CD4-positive, alpha-beta T cell treated with Interleukin-15 for 4 hours (primary cell): ENCODE results near the gene RPS15A.
"Not testable (repeated sequence)": the region's sequence is repeated elsewhere in the genome, so short reads cannot be mapped to it uniquely, and the experiment has no call there.

Experiments used
- DNase-seq: peaks from one replicate; pipeline ENCODE4 v3.0.0-alpha.2; 2020; ENCODE audit warnings: low spot score

The RPS15A gene

DNA sequence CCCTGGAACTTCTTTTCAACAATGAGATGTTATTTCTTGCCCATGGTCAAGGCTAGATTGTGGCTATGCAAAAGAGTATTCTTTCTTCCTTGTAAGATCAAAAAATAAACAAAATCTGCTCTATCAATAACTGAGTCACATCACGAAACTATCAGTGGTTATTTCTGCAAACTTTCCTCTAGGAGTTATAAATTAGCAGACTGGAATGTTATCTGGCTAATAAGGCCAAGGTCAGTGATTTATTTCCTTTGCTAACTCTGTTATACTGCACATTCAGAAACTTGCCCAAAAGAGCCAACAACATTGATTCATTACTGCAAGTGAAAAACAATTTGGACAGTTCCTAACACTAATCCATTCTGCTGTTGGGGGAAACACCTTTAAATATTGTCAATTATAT, 6.2 kb upstream of the RPS15A start:
- DNase-seq, result no peak

DNA sequence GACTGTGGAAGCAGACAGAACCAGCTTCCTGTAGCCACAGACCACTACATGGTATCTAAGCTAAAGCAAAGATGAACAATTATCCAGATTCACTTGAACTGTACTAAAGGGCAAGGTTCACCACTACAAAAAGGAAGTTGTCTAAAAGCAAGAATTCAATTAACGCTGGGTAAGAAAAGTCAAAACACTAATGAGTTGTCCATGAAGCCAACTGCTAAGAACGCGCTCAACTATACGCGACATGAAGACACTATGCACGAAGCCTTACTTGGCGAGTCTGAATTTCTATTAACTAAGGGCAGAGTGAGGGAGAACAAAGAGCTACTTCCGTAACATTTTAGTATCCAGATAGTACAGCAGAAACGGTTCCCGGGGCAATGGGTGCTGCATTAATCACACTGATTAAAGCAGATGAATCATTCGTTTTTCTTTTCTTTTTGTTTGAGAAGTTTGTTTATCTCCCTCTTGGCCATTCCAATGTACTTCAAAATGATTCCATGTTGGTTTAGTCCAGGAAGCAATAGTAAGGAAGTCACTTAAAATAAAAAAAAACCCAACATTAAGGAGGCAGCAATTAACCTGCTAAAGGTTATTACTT, 2.8 kb upstream of the RPS15A start:
- no peak for DNase-seq

- no peak for DNase-seq
Observed at GRCh38 chr16:18789515-18789849, 652 bp downstream of the RPS15A start.

GRCh38 chr16:18788828-18789514, 1.2 kb downstream of the RPS15A start:
- DNase-seq, result no peak

GRCh38 chr16:18784917-18785623, 5.1 kb downstream of the RPS15A start:
- no peak for DNase-seq

GRCh38 chr16:18783430-18784341, 6.4 kb downstream of the RPS15A start:
- no peak for DNase-seq

GRCh38 chr16:18782697-18783429, 7.3 kb downstream of the RPS15A start:
- peak; percentile 23 for DNase-seq

- DNase-seq, result not testable (repeated sequence)
Observed at GRCh38 chr16:18781232-18781631, 8.9 kb downstream of the RPS15A start.

- DNase-seq, result not testable (repeated sequence)
Observed at GRCh38 chr16:18780460-18781026, 9.6 kb downstream of the RPS15A start.

- DNase-seq, result not testable (repeated sequence)
Observed at GRCh38 chr16:18777664-18778063, 12.5 kb downstream of the RPS15A start.

GRCh38 chr16:18776334-18776733, 13.8 kb downstream of the RPS15A start:
- not testable (repeated sequence) for DNase-seq

- DNase-seq, result not testable (repeated sequence)
Observed at GRCh38 chr16:18774651-18775050, 15.5 kb downstream of the RPS15A start.

DNA sequence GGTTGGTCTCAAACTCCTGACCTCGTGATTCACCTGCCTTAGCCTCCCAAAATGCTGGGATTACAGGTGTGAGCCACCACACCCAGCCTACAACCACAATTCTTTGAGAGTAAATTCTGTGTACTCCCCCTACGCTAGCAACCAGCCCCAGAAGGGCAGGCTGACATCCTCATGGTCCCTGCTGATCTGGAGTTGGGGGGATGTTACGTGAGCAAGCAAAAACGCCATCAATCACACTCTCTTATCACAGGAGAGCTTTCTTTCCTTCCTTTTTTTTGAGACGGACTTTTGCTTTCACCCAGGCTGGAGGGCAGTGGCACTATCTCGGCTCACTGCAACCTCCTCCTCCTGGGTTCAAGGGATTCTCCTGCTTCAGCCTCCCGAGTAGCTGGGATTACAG, 18.0 kb downstream of the RPS15A start:
- not testable (repeated sequence) for DNase-seq

DNA sequence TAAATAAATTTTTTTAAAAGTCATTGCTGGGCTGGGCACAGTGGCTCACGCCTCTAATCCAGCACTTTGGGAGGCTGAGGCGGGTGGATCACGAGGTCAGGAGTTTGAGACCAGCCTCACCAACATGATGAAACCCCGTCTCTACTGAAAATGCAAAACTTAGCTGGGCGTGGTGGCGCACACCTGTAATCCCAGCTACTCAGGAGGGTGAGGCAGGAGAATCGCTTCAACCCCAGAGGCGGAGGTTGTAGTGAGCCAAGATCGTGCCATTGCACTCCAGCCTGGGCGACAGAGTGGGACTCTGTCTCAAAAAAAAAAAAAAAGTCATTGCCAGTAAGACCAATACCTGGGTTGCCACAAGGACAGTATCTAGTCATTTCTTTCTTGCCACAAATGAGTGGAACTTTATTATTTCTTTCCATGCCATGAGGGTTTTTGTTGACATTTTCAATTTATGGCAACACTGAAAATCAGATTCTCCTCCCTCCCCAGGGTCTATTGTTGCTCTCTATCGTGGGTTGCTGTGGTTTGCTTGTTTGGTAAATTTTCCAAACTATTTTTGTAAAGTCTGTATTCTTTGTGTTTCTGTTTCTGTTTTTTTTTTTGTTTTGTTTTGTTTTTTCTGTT, 19.7 kb downstream of the RPS15A start:
- DNase-seq, result not testable (repeated sequence)

GRCh38 chr16:18767217-18767616, 22.9 kb downstream of the RPS15A start:
- peak; percentile 49 for DNase-seq

- not testable (repeated sequence) for DNase-seq
Observed at GRCh38 chr16:18762713-18763112, 27.4 kb downstream of the RPS15A start.

DNA sequence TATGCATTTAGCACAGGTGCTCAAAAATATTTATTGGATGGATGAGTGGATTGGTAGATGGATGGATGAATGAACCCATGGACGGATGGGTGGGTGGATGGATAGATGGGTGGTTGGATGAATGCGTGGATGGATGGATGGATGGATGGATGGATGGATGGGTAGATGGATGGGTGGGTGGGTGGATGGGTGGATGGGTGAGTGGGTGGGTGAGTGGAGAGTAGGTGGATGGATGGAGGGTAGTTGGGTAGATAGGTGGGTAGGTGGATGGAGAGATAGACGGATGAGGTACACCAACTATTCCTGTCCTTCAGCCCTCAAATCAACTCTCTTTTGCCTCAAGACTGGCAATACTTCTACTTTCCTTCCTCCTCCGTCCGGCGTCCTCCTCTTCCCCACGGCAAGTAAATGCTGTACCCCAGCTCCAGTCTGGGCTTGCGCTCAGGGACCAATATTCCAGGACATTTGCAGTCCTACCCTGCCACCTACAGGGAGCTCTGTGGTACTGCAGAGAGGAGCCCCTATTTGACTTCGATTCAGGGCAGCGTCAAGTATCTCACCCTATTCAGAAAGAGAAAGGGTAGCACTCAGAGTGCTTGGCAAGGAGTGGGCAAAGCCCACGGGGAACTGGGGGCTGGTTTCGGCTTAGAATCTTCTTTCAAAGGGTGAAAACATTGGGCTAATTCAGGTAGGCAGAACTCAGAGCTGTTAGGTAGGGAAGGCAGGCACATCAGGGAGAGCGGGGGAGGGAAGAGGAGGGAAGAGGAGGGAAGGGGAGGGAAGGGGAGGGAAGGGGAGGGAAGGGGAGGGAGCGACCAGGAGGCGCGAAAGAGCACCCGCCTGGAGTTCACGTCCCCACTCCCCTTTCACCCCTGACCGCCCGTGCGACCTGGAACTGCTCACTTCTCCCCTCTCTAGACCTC, 30.3 kb downstream of the RPS15A start:
- DNase-seq, result peak; percentile 73

DNA sequence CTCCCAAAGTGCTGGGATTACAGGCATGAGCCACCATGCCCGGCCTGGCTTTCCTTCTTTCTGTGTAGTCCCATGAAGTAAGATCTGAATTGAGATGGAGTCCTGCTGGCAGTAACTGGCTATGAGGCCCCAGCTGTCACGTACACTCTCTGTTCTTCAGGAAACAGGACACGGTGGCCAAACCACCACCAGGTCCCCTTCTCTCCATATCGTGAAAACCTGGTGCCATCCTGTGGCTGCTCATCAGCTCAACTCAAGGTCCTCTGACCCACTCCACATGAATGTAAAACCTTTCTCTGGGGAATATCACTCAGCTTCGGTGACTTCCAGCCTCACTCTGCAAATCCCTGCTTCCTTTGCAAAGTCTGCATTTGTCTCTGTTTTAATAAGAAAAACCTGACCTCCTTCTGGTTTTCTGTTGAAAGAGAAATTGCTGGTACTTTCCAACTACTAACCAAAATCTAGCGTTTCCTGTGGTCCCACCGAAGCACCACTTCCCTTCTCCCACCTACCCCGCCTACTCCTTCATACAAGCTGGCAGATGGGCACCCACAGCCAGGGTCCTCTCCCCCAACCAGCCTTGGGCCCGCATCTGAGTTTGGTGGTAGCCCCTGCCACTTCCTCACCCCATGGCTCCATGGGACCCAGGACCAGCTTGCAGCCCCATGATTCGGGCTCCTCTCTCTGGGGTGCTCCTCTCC, 32.0 kb downstream of the RPS15A start:
- DNase-seq, result not testable (repeated sequence)

DNA sequence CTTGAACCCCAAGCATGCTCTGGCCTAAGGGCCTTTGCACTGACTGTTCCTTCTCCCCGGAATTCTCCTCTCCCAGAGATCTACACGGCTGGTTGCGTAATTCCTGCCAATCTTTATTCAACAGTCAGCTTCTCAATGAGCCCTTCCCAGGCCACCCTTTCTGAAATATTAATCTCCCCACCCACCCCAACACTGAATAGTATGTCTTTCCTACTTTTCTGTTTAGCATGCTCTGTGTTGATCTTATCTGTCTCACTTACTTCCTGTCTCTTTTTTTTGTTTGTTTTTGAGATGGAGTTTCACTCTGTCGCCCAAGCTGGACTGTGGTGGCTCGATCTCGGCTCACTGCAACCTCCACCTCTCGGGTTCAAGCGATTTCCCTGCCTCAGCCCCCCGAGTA, 33.5 kb downstream of the RPS15A start:
- DNase-seq, result not testable (repeated sequence)
